B cell (primary cell): Measurements from ENCODE around the gene TESPA1.

Experiments
- CTCF ChIP-seq: fragments of 200-600 bp; IDR thresholded peaks from one replicate; pipeline ENCODE4 v1.8.0; 2022; ENCODE audit warnings: antibody characterized with exemption, mild to moderate bottlenecking
- EZH2 ChIP-seq: IDR thresholded peaks from 2 replicates; pipeline ENCODE4 v1.6.1; 2012; ENCODE audit warnings: borderline replicate concordance, low read depth, mild to moderate bottlenecking, moderate library complexity, low read length; ENCODE audit not compliant: insufficient read depth, poor library complexity, severe bottlenecking

GRCh38 chr12:54983536-54984101, 943 bp downstream of the TESPA1 start:
- no peak for TF ChIP-seq EZH2
- no peak for TF ChIP-seq CTCF
